Activated CD4-positive, CD25-positive, alpha-beta regulatory T cell (primary cell): Measurements from ENCODE around the gene FOXO3.
"Not testable (repeated sequence)": the region's sequence is repeated elsewhere in the genome, so short reads cannot be mapped to it uniquely, and the experiment has no call there.

Source experiments
- DNase-seq, 4 experiments: peaks; one replicate each; lab custom pipeline; 2025; lab: John Stamatoyannopoulos, UW

Gene FOXO3

GRCh38 chr6:108560463-108561308, at the start of gene FOXO3:
FOXO3 (plus strand) TSS chr6:108560917; CDS start chr6:108561209, 292 bp downstream.
- peak; percentile 29 to 42 (median 36) for DNase-seq

- DNase-seq: no peak
Measured at GRCh38 chr6:108518714-108519576, 41.8 kb upstream of the FOXO3 start.

- DNase-seq: no peak
Measured at GRCh38 chr6:108521616-108522107, 39.1 kb upstream of the FOXO3 start.

- no peak for DNase-seq
Measured at GRCh38 chr6:108523697-108524096, 37.0 kb upstream of the FOXO3 start.

- no peak for DNase-seq
Measured at GRCh38 chr6:108524528-108525248, 36.0 kb upstream of the FOXO3 start.

- no peak for DNase-seq
Measured at GRCh38 chr6:108526739-108527174, 34.0 kb upstream of the FOXO3 start.

- DNase-seq: no peak
Measured at GRCh38 chr6:108528878-108529277, 31.8 kb upstream of the FOXO3 start.

- DNase-seq: no peak
Measured at GRCh38 chr6:108531332-108531731, 29.4 kb upstream of the FOXO3 start.

GRCh38 chr6:108535114-108535742, 25.5 kb upstream of the FOXO3 start:
- DNase-seq: no peak

GRCh38 chr6:108535920-108536535, 24.7 kb upstream of the FOXO3 start:
- not testable (repeated sequence) for DNase-seq

- peak; percentile 37 to 49 (median 38) for DNase-seq
Measured at GRCh38 chr6:108541843-108542759, 18.6 kb upstream of the FOXO3 start.

GRCh38 chr6:108543175-108543940, 17.4 kb upstream of the FOXO3 start:
- no peak for DNase-seq

- DNase-seq: no peak
Measured at GRCh38 chr6:108544606-108545005, 16.1 kb upstream of the FOXO3 start.

- no peak for DNase-seq
Measured at GRCh38 chr6:108546079-108547049, 14.4 kb upstream of the FOXO3 start.

GRCh38 chr6:108549241-108549640, 11.5 kb upstream of the FOXO3 start:
- DNase-seq: no peak

GRCh38 chr6:108549741-108550140, 11.0 kb upstream of the FOXO3 start:
- no peak for DNase-seq

GRCh38 chr6:108550256-108550655, 10.5 kb upstream of the FOXO3 start:
- no peak for DNase-seq
